ENCODE data around the gene GLYATL1. TPM values are rescaled to one million over a fixed set of nuclear protein-coding genes. Genes with fewer than 3 reads are reported as not detected.

Gene GLYATL1
- total and polyA plus RNA-seq, 2 of the 8 experiments (the other 6 are each of a cell fraction or from before 2014, with no cell fraction given), result 8.6 to 10.7 TPM

DNA sequence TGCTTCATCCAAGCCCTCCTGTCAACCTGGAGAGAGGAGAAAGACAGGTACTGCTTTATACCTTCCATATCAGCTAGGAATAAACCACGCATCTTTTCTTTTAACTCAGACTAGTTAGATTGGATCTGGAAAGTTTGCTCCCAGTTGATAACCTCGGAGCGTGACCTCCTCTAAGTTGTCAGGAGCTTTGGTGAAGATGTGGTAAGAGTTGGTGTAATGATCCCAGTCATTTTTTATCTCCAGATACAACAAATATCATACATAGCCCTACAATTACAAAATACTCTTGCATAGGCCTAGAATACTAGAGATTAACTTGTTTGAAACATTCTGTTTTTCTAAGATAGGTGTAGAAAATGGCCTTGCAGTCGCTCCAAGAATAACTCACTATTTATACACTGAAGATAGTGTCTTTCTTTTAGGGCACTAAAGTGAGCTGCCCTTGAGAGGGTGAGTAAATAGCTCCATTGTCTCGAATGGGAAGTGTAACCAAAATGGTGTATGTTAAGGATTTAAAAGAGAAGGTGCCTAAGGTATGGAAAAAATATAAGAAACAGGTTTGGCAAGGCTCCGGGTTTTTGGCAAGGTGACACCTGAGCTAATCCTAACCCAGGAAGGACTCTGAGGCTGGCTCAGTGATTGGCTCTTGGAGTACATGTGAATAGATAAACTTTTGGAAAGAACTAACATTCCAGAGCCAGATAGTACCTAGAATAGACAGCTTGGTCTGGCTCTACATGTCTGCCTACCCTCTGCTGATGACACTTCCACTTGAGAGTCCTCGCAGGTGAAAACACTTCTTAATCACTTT lies 59.4 kb downstream of the GLYATL1 start:
- no peak overlapping the region for H3K18ac ChIP-seq (ENCODE audit: extremely low read depth, low read length)
- H2BK15ac ChIP-seq (ENCODE audit: low read length), result no peak overlapping the region
- H2BK12ac ChIP-seq (ENCODE audit: low read depth, low read length), result no peak overlapping the region
- POLR2A ChIA-PET (ENCODE audit: partially characterized antibody), result no interaction called here
- no peaks in the 10 kb centered on the region for H4K20me1 ChIP-seq (replicated peaks in 1 of 2; ENCODE audit: control insufficient read depth in 1 of 2, insufficient read depth in 2 of 2, low read length in 2 of 2)
- no peak overlapping the region for H2AK5ac ChIP-seq (ENCODE audit: low read depth, low read length)
- DNase-seq (ENCODE audit: low read depth in 1 of 2, low spot score in 2 of 2) (no peak), FAIRE-seq (no peak)
- CTCF ChIA-PET (ENCODE audit: partially characterized antibody), result interaction anchor here (0.9 to 1.1 kb wide), 3 partner anchors 34 to 431 kb away, joined by 3 to 4 read pairs (median 3); no protein-coding TSS in a partner anchor
- H3K9ac ChIP-seq (replicated peaks in 1 of 4; ENCODE audit: extremely low read depth in 1 of 4, low read depth in 3 of 4, low read length in 3 of 4), result no peak overlapping the region
- no peak overlapping the region for H4K8ac ChIP-seq (ENCODE audit: extremely low read depth, insufficient read depth, low read length)
- TF ChIP-seq SIX5 (IDR thresholded peaks at IDR 0.05; ENCODE audit: low read depth, low read length) (no peak), ZNF274 (IDR thresholded peaks at IDR 0.05; ENCODE audit: borderline replicate concordance, extremely low read depth, low read length) (no peak), SIRT6 (IDR thresholded peaks at IDR 0.05; ENCODE audit: low read length) (no peak), GTF2F1 (IDR thresholded peaks at IDR 0.05; ENCODE audit: borderline replicate concordance, low read depth, low read length) (no peak), MAFK (IDR thresholded peaks at IDR 0.05; ENCODE audit: low read depth, low read length) (no peak)
- H3K4me2 ChIP-seq (ENCODE audit: insufficient read depth in 1 of 2, low read depth in 2 of 2, low read length in 2 of 2), result no peak overlapping the region
- H4K5ac ChIP-seq (ENCODE audit: insufficient read length, low read depth, low read length), result no peak overlapping the region
- H2AFZ ChIP-seq (ENCODE audit: low read length), result no peak overlapping the region
- H3K27me3 ChIP-seq (replicated peaks in 1 of 4; ENCODE audit: control insufficient read depth in 3 of 4, extremely low read depth in 1 of 4, insufficient read depth in 3 of 4, low read length in 3 of 4), result peaks cover 0 to 1% (median 0%) of the 10 kb centered on the region in 4 experiments; a peak in 1 of 7 replicates
- H3K4ac ChIP-seq (replicated peaks; ENCODE audit: insufficient read length, low read depth, low read length), result no peak overlapping the region
- no peak overlapping the region for H3K27ac ChIP-seq (ENCODE audit: low read depth, low read length)
- WGBS, 2 experiments (ENCODE audit: extremely low coverage in 1 of 2, insufficient coverage in 1 of 2, insufficient read length in 1 of 2, insufficient replicate concordance in 2 of 2, low coverage in 1 of 2, low lambda C conversion rate in 2 of 2, missing lambda C conversion rate in 1 of 2), result 91% methylated on average over 7 of the region's 7 CpGs; no CpG with 5 or more reads in 1 of the 2 experiments
- no peak overlapping the region for H3K23ac ChIP-seq (ENCODE audit: insufficient read length)
- H3K79me1 ChIP-seq (ENCODE audit: low read depth, low read length), result no peaks in the 10 kb centered on the region
- no peak overlapping the region for H3K56ac ChIP-seq (replicated peaks; ENCODE audit: insufficient read length, low read depth, low read length)
- no peak overlapping the region for H2BK5ac ChIP-seq (ENCODE audit: low read depth, low read length)
- no peaks in the 10 kb centered on the region for H3K9me3 ChIP-seq (ENCODE audit: insufficient read depth in 2 of 2, low read depth in 1 of 2, low read length in 1 of 2)
- no peaks in the 10 kb centered on the region for H3K79me2 ChIP-seq (ENCODE audit: control insufficient read depth in 1 of 2, insufficient read depth in 2 of 2, low read length in 2 of 2)
- H2BK20ac ChIP-seq (ENCODE audit: low read length), result no peak overlapping the region
- no peak overlapping the region for H2BK120ac ChIP-seq (replicated peaks; ENCODE audit: low read depth, low read length)
- H3K14ac ChIP-seq (ENCODE audit: insufficient read length), result no peak overlapping the region
- H3K4me1 ChIP-seq (replicated peaks in 1 of 4; ENCODE audit: control insufficient read depth in 3 of 4, insufficient read depth in 4 of 4, low read length in 3 of 4), result no peaks in the 10 kb centered on the region
- H3K23me2 ChIP-seq (ENCODE audit: low read depth, low read length), result no peaks in the 10 kb centered on the region
- no peak overlapping the region for H3K4me3 ChIP-seq (ENCODE audit: extremely low read depth in 1 of 4, insufficient read depth in 2 of 4, low read depth in 3 of 4, low read length in 4 of 4)
- no peaks in the 10 kb centered on the region for H3K36me3 ChIP-seq (ENCODE audit: control insufficient read depth in 2 of 4, insufficient read depth in 4 of 4, low read length in 3 of 4)
- no peak overlapping the region for H4K91ac ChIP-seq (replicated peaks; ENCODE audit: insufficient read length, low read length)
